ENCODE results near the gene MYRF.

MYRF gene

DNA sequence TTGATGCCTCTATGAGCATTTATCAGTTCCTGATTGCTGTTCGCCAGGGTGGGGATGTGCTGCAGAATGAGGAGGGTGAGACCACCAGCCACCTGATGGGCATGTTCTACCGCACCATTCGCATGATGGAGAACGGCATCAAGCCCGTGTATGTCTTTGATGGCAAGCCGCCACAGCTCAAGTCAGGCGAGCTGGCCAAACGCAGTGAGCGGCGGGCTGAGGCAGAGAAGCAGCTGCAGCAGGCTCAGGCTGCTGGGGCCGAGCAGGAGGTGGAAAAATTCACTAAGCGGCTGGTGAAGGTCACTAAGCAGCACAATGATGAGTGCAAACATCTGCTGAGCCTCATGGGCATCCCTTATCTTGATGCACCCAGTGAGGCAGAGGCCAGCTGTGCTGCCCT is 43.0 kb downstream of the MYRF start:
- no peak for DNase-seq (ENCODE audit: low read depth)

DNA sequence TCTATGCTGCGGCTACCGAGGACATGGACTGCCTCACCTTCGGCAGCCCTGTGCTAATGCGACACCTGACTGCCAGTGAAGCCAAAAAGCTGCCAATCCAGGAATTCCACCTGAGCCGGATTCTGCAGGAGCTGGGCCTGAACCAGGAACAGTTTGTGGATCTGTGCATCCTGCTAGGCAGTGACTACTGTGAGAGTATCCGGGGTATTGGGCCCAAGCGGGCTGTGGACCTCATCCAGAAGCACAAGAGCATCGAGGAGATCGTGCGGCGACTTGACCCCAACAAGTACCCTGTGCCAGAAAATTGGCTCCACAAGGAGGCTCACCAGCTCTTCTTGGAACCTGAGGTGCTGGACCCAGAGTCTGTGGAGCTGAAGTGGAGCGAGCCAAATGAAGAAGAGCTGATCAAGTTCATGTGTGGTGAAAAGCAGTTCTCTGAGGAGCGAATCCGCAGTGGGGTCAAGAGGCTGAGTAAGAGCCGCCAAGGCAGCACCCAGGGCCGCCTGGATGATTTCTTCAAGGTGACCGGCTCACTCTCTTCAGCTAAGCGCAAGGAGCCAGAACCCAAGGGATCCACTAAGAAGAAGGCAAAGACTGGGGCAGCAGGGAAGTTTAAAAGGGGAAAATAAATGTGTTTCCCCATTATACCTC is 43.6 kb downstream of the MYRF start:
- DNase-seq (ENCODE audit: low read depth) = no peak

DNA sequence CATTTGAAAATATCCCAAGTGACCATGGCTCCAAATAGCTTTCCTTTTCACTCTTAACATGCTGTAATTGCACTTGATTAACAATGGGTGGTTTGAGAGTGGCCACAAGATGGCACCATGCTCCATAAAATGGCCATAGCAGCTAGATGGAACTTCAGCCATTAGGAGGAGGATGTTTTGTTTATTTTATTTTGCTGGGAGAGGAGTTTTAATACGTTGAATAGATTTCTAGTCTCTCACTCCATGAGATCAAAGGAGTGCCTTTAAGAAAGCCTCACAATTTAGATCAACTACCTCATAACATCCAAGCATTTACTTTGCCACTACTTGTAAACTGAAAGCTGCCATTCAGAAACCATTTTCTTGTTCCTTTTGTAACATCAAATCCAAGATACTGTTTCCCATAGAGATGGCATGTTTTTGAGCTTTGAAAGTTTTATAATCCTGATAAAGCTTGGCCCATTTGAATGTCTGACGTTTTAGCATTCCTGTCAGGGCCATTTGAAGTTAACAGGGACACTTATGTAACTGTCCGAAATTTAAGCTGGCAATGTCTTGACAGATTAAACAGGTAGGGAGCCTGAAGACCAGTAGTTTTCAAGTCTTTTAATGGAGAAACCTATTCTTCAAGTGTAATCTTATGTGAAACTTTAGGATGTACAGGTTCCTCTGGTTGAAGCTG is 45.0 kb downstream of the MYRF start:
- peak; percentile 56 for DNase-seq (ENCODE audit: low read depth)

DNA sequence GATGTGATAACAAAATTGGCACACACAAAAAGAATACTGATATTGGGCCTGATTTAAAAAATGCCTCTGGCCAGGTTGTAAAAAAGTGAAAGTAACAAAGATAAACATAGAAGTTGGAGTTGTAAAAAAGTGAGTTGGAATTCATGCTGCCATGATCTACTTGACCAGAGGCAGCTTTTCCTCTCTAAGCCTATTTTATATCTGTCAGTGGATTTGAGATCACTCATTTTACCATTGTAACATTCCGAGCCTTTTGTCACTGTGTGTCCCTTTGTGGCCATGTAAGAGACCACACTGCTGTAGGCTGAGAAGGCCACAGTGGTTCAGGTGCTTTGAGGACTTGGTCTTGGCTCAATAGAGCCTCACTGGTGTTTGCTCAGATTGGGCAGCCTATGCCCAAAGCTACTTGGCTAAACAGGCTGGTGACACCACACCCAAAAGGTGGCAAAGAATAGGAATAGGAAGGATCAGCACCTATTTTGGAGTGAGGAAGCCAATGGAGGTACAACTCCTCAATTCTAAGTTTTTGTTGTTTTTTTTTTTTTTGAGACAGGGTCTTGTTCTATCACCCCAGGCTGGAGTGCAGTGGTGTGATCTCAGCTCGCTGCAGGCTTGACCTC is 47.3 kb downstream of the MYRF start:
- DNase-seq (ENCODE audit: low read depth) = no peak

GRCh38 chr11:61800331-61801281 is 48.2 kb downstream of the MYRF start:
- no peak for DNase-seq (ENCODE audit: low read depth)

GRCh38 chr11:61802605-61803004 is 50.2 kb downstream of the MYRF start:
- DNase-seq (ENCODE audit: low read depth) = no peak

DNA sequence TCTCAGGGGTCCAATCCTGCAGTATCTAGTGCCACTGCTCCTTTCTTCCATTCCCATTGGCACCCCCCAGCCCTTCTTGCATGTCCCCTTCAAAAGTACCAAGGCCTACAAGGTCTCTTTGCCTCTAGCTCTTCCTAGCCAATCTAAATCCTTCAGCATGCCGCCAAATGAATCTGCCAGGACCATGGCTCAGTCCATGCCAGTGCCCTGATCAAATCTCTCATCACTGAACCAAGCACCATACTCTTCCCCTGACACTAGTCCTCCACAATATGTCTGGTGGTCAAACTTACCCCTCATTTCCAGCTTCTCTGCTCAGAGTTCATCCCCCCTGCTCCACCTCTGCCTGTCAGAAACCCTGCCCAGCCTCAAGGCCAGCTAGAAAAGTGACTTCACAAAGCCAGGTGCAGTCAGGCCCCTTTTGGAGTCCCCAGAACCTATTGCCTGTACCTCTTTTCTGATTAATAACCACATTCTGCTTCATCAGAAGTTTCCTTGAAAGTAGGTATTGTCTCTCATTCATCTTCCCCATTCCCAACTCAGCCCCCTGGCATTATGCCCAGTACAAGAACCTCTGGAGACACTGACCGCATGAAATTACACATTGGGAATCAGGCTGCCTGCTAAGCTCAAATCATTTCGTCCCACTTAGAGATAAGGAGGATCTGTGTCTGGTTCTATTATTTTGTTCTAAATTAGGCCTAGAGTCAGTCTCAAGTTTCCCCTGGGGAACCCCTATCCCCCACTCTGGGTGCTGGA is 51.6 kb downstream of the MYRF start:
- no peak for DNase-seq (ENCODE audit: low read depth)

DNA sequence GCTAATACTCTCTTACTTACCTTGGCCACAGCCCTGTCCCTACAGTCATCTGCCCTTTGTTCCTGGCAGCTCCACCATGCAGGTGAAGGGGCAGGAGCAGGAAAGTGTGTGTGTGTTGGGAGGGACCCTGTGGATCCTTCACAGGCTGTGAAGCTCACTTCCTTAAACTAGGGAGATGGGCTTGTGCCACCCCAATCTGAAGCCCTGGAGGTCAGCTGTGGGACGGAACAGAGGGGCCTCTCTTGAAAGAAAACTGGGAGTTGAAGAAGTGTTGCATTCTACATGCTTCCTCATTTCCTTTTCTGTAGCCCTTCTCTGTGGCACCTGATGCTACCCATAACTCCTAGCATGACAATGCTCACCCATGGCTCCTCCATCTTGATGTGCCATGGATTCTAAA is 52.7 kb downstream of the MYRF start:
- DNase-seq (ENCODE audit: low read depth) = no peak

DNA sequence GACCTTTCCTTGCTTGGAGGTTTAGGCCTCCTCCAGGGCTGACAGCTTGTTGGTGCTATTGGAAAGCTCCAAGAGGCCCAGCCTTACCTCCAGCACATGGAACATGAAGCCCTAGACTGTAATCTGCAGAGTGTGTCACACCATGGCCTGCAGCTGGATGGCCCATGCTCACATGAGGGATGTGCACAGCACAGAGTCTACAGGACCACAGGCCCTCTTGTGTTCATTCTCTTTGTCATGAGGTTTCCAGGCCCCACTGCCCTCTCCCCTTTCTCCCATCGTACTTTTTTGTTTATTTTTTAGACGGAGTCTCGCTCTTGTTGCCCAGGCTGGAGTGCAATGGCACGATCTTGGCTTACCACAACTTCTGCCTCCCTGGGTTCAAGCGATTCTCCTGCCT is 54.3 kb downstream of the MYRF start:
- DNase-seq (ENCODE audit: low read depth) = no peak

- no peak for DNase-seq (ENCODE audit: low read depth)
Measured at GRCh38 chr11:61810671-61811175, 58.3 kb downstream of the MYRF start.

DNA sequence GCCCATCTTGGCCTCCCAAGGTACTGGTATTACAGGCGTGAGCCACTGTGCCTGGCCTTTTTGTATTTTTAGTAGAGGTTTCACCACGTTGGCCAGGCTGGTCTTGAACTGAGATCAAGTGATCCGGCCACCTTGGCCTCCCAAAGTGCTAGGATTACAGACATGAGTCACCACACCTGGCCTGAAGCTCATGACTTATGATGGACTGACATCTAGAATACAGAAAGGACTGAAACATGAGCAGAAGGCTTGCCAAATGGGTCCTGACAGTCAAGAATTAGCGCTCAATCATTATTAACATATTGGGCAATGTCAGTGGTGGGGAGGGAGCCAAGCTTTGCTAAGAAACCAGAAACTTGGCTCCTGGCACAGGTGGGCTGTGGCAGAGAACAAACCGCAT is 59.4 kb downstream of the MYRF start:
- no peak for DNase-seq (ENCODE audit: low read depth)

- no peak for DNase-seq (ENCODE audit: low read depth)
Measured at GRCh38 chr11:61812736-61813411, 60.4 kb downstream of the MYRF start.

DNA sequence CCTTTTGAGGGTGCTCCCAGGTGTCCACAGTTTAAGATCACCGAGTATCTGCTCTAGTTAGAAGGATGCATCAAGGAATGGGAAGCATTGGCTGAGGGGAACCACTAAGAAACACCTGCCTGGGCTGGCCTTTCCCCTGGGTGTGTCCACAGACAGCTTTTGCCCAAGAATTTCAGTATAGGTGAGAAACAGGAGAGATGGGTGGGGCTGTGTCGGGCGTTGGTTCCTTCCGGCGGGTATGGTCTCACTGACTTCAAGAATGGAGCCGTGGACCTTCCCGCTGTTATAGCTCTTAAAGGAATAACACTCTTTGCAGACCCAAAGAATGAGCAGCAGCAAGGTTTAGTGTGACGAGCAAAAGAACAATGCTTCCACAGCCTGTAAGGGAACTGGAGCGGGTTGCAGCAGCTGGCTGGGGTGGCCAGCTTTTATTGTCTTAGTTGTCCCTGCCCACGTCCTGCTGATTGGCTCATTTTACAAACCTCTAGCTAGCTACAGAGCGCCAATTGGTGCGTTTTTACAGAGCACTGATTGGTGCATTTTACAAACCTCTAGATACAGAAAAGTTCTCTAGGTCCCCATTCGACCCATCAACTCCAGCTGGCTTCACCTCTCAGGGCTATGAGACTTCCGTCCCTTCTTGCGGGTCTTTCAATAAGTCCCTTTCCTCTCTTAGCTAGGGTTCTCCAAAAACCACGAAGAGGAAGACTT is 62.0 kb downstream of the MYRF start:
- DNase-seq (ENCODE audit: low read depth) = no peak

DNA sequence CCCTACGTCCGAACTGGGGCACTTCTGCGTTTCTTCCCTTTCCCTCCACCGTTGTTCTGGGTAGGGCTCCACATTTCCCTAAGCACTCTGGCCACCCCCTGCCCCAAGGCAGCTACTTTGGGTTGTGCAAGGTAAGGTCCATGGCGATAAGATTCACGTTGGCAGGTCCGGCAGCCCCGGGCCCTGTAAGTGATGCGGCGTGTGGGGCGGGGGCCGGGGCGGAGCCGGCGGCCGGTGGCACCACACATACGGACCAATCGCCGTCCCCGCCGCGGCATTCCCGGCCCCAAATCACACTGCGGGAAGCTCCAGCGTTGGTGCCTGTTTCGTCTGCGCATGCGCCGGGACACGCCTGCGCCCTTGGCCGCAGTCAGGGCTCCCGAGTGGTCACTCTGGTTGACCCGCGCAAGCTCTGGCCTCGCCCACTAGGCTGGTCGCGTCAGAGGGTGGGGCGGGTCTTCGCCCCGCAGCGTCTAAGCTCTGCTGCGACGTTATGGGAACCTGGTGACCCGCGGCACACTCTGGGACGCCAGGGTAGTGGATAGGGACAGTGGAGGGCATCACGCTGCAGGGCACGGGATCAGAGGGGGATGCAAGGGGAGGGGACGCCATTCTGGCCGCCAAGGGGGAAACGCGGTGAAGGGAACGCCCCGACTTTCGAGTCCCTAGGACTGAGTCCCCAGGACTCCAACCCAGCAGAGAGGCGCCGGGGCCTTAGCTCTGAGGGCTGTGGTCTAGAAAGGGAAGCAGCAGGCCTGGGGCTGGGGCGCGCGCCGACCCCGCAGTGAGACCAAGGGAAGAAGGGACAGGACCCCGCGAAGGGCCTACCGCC is 62.7 kb downstream of the MYRF start:
- DNase-seq (ENCODE audit: low read depth) = peak; percentile 82

DNA sequence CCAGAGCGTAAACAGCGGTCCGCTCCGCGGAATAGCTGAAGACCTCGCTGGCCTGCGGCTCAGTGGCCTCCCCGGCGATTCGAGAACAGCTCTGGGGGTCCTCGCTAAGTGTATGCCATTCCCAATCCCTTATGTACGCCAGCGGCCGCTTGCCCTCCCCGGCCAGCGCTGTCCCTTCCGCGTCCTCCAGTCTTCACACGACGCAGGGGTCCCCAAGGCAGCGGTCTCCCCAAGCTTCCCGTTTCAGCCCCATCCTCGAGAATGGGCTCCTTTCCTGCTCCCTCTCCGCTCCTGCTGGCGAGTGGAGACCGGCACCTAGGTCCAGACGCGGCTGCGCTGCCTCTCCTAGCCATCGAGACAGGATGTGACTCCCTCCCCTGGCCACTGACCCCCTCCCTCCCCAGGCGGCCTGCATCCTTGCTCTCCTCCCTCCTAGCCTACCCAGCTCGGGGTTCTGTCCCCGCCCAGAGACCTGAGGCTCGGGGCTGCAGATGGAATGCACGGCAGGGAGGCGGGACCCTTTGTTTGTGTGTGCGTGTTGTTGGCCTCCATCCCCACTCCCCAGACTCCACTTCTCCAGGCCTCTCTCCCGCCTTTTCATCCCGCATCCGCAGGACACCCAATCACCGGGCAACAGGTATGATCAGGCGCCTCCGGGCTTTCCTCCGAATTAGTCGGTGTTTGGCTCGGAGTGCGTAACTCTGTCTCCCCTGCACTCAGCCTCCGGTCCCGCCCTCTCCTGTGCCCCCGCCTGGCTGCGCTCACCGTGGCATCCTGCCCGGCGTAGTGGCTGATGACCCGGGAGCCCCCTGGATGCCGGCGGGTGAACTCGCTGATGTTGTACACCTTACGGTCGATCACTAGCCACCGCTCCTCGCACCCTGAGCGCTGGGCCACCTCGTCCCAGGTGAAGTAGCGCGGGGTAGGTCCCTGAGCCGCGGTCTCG is 63.6 kb downstream of the MYRF start:
- DNase-seq (ENCODE audit: low read depth) = peak; percentile 40

GRCh38 chr11:61816736-61817455 is 64.5 kb downstream of the MYRF start, which contains the start of gene FADS1:
FADS1 (minus strand) TSS chr11:61817003; CDS start chr11:61816929, 74 bp downstream.
- DNase-seq (ENCODE audit: low read depth) = peak; percentile 78

GRCh38 chr11:61817471-61818202 is 65.2 kb downstream of the MYRF start:
- no peak for DNase-seq (ENCODE audit: low read depth)
